Transverse colon (tissue), 3 donors: ENCODE measurements around the gene HSD17B11.

Experiments used
- CTCF ChIP-seq, 5 experiments: fragments of 200-600 bp in 3 of 5; fragments of 450-650 bp in 2 of 5; sonication (generic) in 3 of 5; IDR thresholded peaks; 1 replicate in 2 of 5; 2 replicates in 3 of 5; pipeline ENCODE4 v1.5.1; 2016 to 2017; ENCODE audit warnings: antibody characterized with exemption in 5 of 5, inconsistent platforms in 3 of 5, mild to moderate bottlenecking in 2 of 5, moderate library complexity in 1 of 5
- POLR2A ChIP-seq: fragments of 450-650 bp; IDR thresholded peaks from one replicate; pipeline ENCODE4 v1.6.1; 2016; ENCODE audit warnings: antibody characterized with exemption, mild to moderate bottlenecking, moderate library complexity

- TF ChIP-seq CTCF (IDR thresholded peaks at IDR 0.05) = no peak
- no peak for TF ChIP-seq POLR2A
These were observed 86.1 kb downstream of the HSD17B11 start for GRCh38 chr4:87304745-87305432.
